HCT116 (cell line): Measurements from ENCODE around the gene PDE2A. TPM values are rescaled to one million over a fixed set of nuclear protein-coding genes. Genes with fewer than 3 reads are reported as not detected.

Source experiments
- ATAC-seq: fragments of 200-7000 bp; cut with Tn5 transposase; 2 replicates; pipeline ENCODE4 v1.9.1; 2020; ENCODE audit warnings: mild to moderate bottlenecking, moderate library complexity
- BruUV-seq: library from RNA; stranded (reverse); fragments of 400-500 nt; replicated peaks from 2 replicates; lab custom pipeline; 2021; lab: Mats Ljungman, UMichigan
- CTCF ChIA-PET: fragments of 300-600 bp; sonication (Branson Sonifier 250); formaldehyde crosslinking; loops from one replicate; lab custom pipeline; 2021; ENCODE audit warnings: antibody characterized with exemption; lab: Charles Lee
- POLR2A ChIA-PET: fragments of 300-600, 350-600 bp; sonication (Branson Sonifier 250); formaldehyde crosslinking; loops from one replicate; lab custom pipeline; 2021; ENCODE audit warnings: antibody characterized with exemption; lab: Charles Lee
- RAD21 ChIA-PET, 2 experiments: fragments of 300-600 bp; sonication (Branson Sonifier 250); formaldehyde crosslinking; loops; one replicate each; lab custom pipeline; 2023; ENCODE audit warnings: low total read pairs in 2 of 2; ENCODE audit not compliant: uncharacterized antibody in 2 of 2, unreplicated experiment in 2 of 2, low non-redundant PET in 1 of 2; lab: Charles Lee
- DNase-seq: peaks from one replicate; pipeline ENCODE4 v3.0.0-alpha.2; 2010; ENCODE audit warnings: low read depth, low spot score
- H2AFZ ChIP-seq: fragments of 200-600 bp; shearing (Covaris generic), sonication (generic); 2 replicates; pipeline ENCODE4 v1.6.1; 2017; ENCODE audit warnings: low read depth, mixed run types, mixed read lengths, antibody characterized with exemption, low read length; ENCODE audit not compliant: poor library complexity, severe bottlenecking
- H3K27ac ChIP-seq: 2 replicates; pipeline ENCODE4 v1.5.1; 2012; ENCODE audit warnings: low read depth, low read length
- H3K27me3 ChIP-seq: fragments of 200-600 bp; sonication (generic); 2 replicates; pipeline ENCODE4 v1.6.1; 2016; ENCODE audit warnings: mixed run types, low read length, mixed read lengths; ENCODE audit not compliant: insufficient read depth
- H3K36me3 ChIP-seq, 2 experiments: fragments of 200-500 bp in 1 of 2; fragments of 200-600 bp in 1 of 2; sonication (Bioruptor generic) in 1 of 2; sonication (generic) in 1 of 2; 2 replicates each; pipeline versions ENCODE4 v1.5.1 to v1.6.1; 2014 to 2016; ENCODE audit warnings: low read length in 2 of 2, inconsistent platforms in 1 of 2, mixed read lengths in 1 of 2, mixed run types in 1 of 2; ENCODE audit not compliant: insufficient read depth in 2 of 2, control insufficient read depth in 1 of 2
- H3K4me1 ChIP-seq, 2 experiments: fragments of 200-600 bp in 1 of 2; sonication (generic) in 1 of 2; 2 replicates each; pipeline versions ENCODE4 v1.5.1 to v1.6.1; 2012 to 2017; ENCODE audit warnings: low read length in 2 of 2, inconsistent platforms in 1 of 2, mild to moderate bottlenecking in 1 of 2, mixed read lengths in 1 of 2, mixed run types in 1 of 2, moderate library complexity in 1 of 2; ENCODE audit not compliant: insufficient read depth in 2 of 2, control insufficient read depth in 1 of 2
- H3K4me2 ChIP-seq: fragments of 200-600 bp; sonication (generic); 2 replicates; pipeline ENCODE4 v1.6.1; 2017; ENCODE audit warnings: mixed run types, low read length, mixed read lengths
- H3K4me3 ChIP-seq, 2 experiments: fragments of 200-600 bp in 1 of 2; sonication (generic) in 1 of 2; replicated peaks in 1 of 2; 2 replicates each; pipeline ENCODE4 v1.5.1; 2011 to 2016; ENCODE audit warnings: low read length in 2 of 2, control low read depth in 1 of 2, low read depth in 1 of 2, mild to moderate bottlenecking in 1 of 2, mixed read lengths in 1 of 2, mixed run types in 1 of 2
- H3K79me2 ChIP-seq: fragments of 200-600 bp; sonication (generic); 2 replicates; pipeline ENCODE4 v1.6.1; 2017; ENCODE audit warnings: mild to moderate bottlenecking, mixed run types, low read length, moderate library complexity, mixed read lengths; ENCODE audit not compliant: insufficient read depth
- H3K9ac ChIP-seq: fragments of 200-600 bp; sonication (generic); 2 replicates; pipeline ENCODE4 v1.6.1; 2016; ENCODE audit warnings: low read length, mixed read lengths
- H3K9me2 ChIP-seq: fragments of 200-600 bp; sonication (generic), shearing (Covaris generic); 2 replicates; pipeline ENCODE4 v1.6.1; 2017; ENCODE audit warnings: mixed run types, mild to moderate bottlenecking, moderate library complexity; ENCODE audit not compliant: insufficient read depth
- H3K9me3 ChIP-seq, 2 experiments: fragments of 200-500 bp in 1 of 2; fragments of 200-600 bp in 1 of 2; sonication (Bioruptor generic) in 1 of 2; sonication (generic) in 1 of 2; 2 replicates each; pipeline ENCODE4 v1.6.1; 2014 to 2017; ENCODE audit warnings: low read length in 2 of 2, mixed read lengths in 2 of 2, inconsistent platforms in 1 of 2, low read depth in 1 of 2, mild to moderate bottlenecking in 1 of 2, mixed run types in 1 of 2, moderate library complexity in 1 of 2; ENCODE audit not compliant: control insufficient read depth in 1 of 2, insufficient read depth in 1 of 2
- H4K20me1 ChIP-seq: fragments of 200-600 bp; sonication (generic), shearing (Covaris generic); 2 replicates; pipeline ENCODE4 v1.6.1; 2017; ENCODE audit warnings: mixed run types, mild to moderate bottlenecking, moderate library complexity; ENCODE audit not compliant: insufficient read depth
- ELF1 ChIP-seq: IDR thresholded peaks from 2 replicates; pipeline ENCODE4 v1.6.1; 2012; ENCODE audit warnings: low read depth, borderline replicate concordance
- EZH2 ChIP-seq: fragments of 200-600 bp; sonication (generic); IDR thresholded peaks from 2 replicates; pipeline ENCODE4 v1.6.1; 2017; ENCODE audit warnings: antibody characterized with exemption, mixed run types
- EZH2phosphoT487 ChIP-seq: fragments of 200-600 bp; IDR thresholded peaks from 2 replicates; pipeline ENCODE4 v1.6.1; 2018; ENCODE audit warnings: antibody characterized with exemption, borderline replicate concordance
- POLR2A ChIP-seq: IDR thresholded peaks from 2 replicates; pipeline ENCODE4 v1.7.0; 2011; ENCODE audit warnings: borderline replicate concordance; ENCODE audit not compliant: insufficient read depth, insufficient read length; ENCODE audit errors: extremely low read depth
- POLR2AphosphoS5 ChIP-seq: IDR thresholded peaks from 2 replicates; pipeline ENCODE4 v1.6.1; 2011; ENCODE audit warnings: mild to moderate bottlenecking, low read depth, low read length, moderate library complexity
- SIN3A ChIP-seq: IDR thresholded peaks from 2 replicates; pipeline ENCODE4 v1.6.1; 2012; ENCODE audit warnings: low read depth
- SRF ChIP-seq: IDR thresholded peaks from 2 replicates; pipeline ENCODE4 v1.6.1; 2012; ENCODE audit warnings: low read depth
- TCF7L2 ChIP-seq: IDR thresholded peaks from 2 replicates; pipeline ENCODE4 v1.7.0; 2011; ENCODE audit warnings: borderline replicate concordance, inconsistent platforms; ENCODE audit not compliant: insufficient read depth, insufficient read length; ENCODE audit errors: extremely low read depth
- YY1 ChIP-seq: IDR thresholded peaks from 2 replicates; pipeline ENCODE4 v1.6.1; 2011; ENCODE audit warnings: low read length, low read depth, moderate library complexity, mild to moderate bottlenecking; ENCODE audit not compliant: insufficient replicate concordance; ENCODE audit errors: extremely low read depth
- intact Hi-C: fragments of 100-400 bp; cut with micrococcal nuclease; formaldehyde crosslinking; loops from 2 replicates; pipeline ENCODE4 v1.10.0; 2022
- total RNA-seq: library from RNA; stranded (reverse); gene quantifications from one replicate; pipeline ENCODE4 v1.2.1, GENCODE V29; 2021; ENCODE audit not compliant: unreplicated experiment
- TF ChIP-seq, protein P1 (sequence below): IDR thresholded peaks from 2 replicates; pipeline ENCODE4 v1.6.1; 2012

PDE2A gene
- total RNA-seq, 1 experiment from 2014 or later = 7.6 TPM

DNA sequence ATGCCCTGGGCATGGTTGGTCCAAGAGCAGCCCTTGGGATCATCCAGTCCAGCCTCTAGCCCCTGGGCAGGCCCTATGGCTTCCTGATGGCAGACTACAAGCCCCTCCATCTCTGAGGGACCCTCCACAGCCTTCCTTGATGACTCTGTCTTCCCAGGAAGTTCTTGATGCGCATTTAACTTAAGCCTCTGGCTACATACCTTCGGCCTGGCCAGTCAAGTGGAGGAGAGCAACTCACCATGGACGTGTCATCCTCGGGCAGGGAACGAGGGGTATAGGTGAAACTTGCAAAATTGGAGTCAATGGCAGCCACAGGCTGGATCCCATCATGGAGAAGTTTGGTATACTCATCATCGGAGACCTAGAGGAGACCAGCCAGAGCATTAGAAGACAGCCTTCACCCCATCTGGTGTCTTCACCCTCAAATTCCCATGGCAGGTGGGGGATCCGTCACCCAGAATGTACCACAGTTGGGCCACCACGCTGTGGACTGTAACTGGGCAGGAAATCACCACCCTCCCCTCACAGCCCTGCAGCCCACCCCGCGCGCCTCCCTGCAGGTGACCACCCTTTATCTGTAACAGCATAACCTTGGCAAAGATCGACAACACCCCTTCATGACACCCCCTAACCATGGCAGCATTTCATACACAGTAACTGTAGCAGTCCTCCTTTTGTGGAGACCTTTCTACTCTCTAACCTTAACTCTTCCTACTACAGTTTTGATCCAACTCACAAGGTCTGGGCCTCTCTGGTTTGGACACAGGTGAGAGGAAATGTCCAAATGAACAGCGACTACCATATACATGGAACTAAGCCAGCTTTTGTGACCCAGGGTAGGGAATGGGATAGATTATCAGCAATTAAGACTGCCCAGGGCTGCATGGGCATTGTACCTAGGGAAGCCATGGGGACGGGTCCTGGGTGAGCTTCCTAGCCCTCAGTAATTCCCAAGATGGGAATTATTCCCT is 91.7 kb downstream of the PDE2A start:
- Histone ChIP-seq H3K27ac (no peak overlapping the region), H3K9me2 (no peaks in the 10 kb centered on the region), H3K9me3 (no peaks in the 10 kb centered on the region), H3K4me1 (peaks cover 0 to 6% of the 10 kb centered on the region in 2 experiments; a peak in 1 of 4 replicates), H3K4me3 (no peak overlapping the region), H3K27me3 (no peaks in the 10 kb centered on the region), H3K9ac (no peak overlapping the region), H3K79me2 (no peaks in the 10 kb centered on the region), H3K4me2 (no peak overlapping the region), H2AFZ (no peak overlapping the region), H3K36me3 (no peaks in the 10 kb centered on the region), H4K20me1 (no peaks in the 10 kb centered on the region)
- TF ChIP-seq POLR2AphosphoS5 (no peak), SIN3A (no peak), ELF1 (no peak), YY1 (no peak), SRF (no peak), EZH2phosphoT487 (no peak)
- TF ChIP-seq, protein P1, sequence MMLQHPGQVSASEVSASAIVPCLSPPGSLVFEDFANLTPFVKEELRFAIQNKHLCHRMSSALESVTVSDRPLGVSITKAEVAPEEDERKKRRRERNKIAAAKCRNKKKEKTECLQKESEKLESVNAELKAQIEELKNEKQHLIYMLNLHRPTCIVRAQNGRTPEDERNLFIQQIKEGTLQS = no peak
- ChIA-PET POLR2A (no interaction called here), RAD21 (no interaction called here), CTCF (interaction anchor here (1.5 kb wide), 1 partner anchor 111 kb away, joined by 5 read pairs; no protein-coding TSS in a partner anchor)
- intact Hi-C loops = no loop called here
- BruUV-seq = no TSS peak
- no peak for DNase-seq
- ATAC-seq = no peak

DNA sequence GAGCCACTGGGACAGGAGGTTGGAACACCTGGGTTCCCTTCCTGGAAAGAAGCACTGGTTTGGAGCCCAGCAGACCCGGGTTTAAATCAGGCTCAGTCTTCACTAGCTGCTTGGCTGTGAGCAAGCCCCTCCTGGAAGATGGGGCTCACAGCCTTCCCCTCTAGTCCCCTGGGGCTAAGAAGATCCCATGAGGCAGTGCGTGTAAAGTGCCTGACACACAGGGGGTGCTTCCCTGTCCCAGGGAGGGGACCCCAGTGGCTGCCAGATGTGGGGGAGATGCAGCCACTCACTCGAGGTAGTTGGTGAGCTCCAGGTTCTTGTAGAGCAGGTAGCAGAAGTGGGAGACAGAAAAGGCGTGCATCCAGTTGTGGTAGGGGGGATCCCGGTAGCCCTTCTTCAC is 93.2 kb downstream of the PDE2A start:
- no peak for TF ChIP-seq POLR2AphosphoS5
- no peak for TF ChIP-seq TCF7L2
- no peak for TF ChIP-seq EZH2
- no peak for TF ChIP-seq POLR2A
- Histone ChIP-seq H3K9me3 (no peaks in the 10 kb centered on the region), H3K4me2 (no peak overlapping the region), H3K9me2 (no peaks in the 10 kb centered on the region), H3K79me2 (no peaks in the 10 kb centered on the region), H4K20me1 (no peaks in the 10 kb centered on the region), H3K36me3 (no peaks in the 10 kb centered on the region), H3K4me3 (no peak overlapping the region), H3K27ac (no peak overlapping the region), H2AFZ (no peak overlapping the region), H3K27me3 (no peaks in the 10 kb centered on the region), H3K9ac (no peak overlapping the region), H3K4me1 (peaks cover 0 to 6% of the 10 kb centered on the region in 2 experiments; a peak in 1 of 4 replicates)
- intact Hi-C loops = no loop called here
- ATAC-seq (no peak), DNase-seq (no peak)
- ChIA-PET POLR2A (no interaction called here), CTCF (interaction anchor here (1.5 kb wide), 1 partner anchor 110 kb away, joined by 5 read pairs; no protein-coding TSS in a partner anchor), RAD21 (no interaction called here)
- BruUV-seq = no TSS peak
